ENCODE measurements around the gene LDHAL6A. TPM values are rescaled to one million over a fixed set of nuclear protein-coding genes. Genes with fewer than 3 reads are reported as not detected.

LDHAL6A gene
- total RNA-seq, 1 experiment from 2014 or later = not detected

- no peaks in the 10 kb centered on the region for H3K4me1 ChIP-seq (ENCODE audit: insufficient read depth, low read length)
- H3K4me3 Mint-ChIP-seq = no peak overlapping the region
- no peak overlapping the region for H2BK12ac ChIP-seq (ENCODE audit: insufficient read length, low read depth, low read length)
- DNase-seq = no peak
- H4K20me1 ChIP-seq (ENCODE audit: control insufficient read depth, insufficient read depth, insufficient read length) = no peaks in the 10 kb centered on the region
- H3K27me3 ChIP-seq (ENCODE audit: insufficient read depth, low read length) = no peaks in the 10 kb centered on the region
- no peaks in the 10 kb centered on the region for H3K9me3 Mint-ChIP-seq
- no peak overlapping the region for H4K5ac ChIP-seq (ENCODE audit: insufficient read length, low read depth, low read length)
- no peaks in the 10 kb centered on the region for H3K79me2 ChIP-seq (ENCODE audit: insufficient read depth, low read length)
- H3K27me3 Mint-ChIP-seq (ENCODE audit: low read depth) = no peaks in the 10 kb centered on the region
- no peak overlapping the region for H3K4me2 ChIP-seq (ENCODE audit: insufficient read depth, insufficient read length, low read length)
- H3K4ac ChIP-seq (ENCODE audit: low read depth, low read length) = no peak overlapping the region
- H3K79me1 ChIP-seq (ENCODE audit: insufficient read depth, low read depth, low read length, poor library complexity, severe bottlenecking) = no peaks in the 10 kb centered on the region
- H2BK20ac ChIP-seq (ENCODE audit: low read depth, low read length, poor library complexity, severe bottlenecking) = no peak overlapping the region
- H2BK15ac ChIP-seq (ENCODE audit: low read depth, low read length) = no peak overlapping the region
- no peaks in the 10 kb centered on the region for H3K9me3 ChIP-seq (ENCODE audit: control insufficient read depth, low read depth, low read length)
- H3K56ac ChIP-seq (ENCODE audit: insufficient read length, low read depth, low read length) = no peak overlapping the region
- no peak overlapping the region for H3K27ac Mint-ChIP-seq
- no peak overlapping the region for H3T11ph ChIP-seq (ENCODE audit: low read length)
- no peaks in the 10 kb centered on the region for H3K36me3 Mint-ChIP-seq (ENCODE audit: insufficient read depth in 1 of 3, low read depth in 3 of 3)
- no peak overlapping the region for H4K8ac ChIP-seq (replicated peaks; ENCODE audit: insufficient read length, low read depth, low read length)
- H3K9ac ChIP-seq (ENCODE audit: extremely low read depth, insufficient read length, low read length) = no peak overlapping the region
- no peak overlapping the region for H2AK5ac ChIP-seq (ENCODE audit: insufficient read length, low read length)
- no peak overlapping the region for H3K18ac ChIP-seq (ENCODE audit: insufficient read length, low read depth, low read length)
- no peak overlapping the region for H2BK5ac ChIP-seq (ENCODE audit: insufficient read length, low read length)
- H3K23ac ChIP-seq (ENCODE audit: insufficient read length, low read depth, low read length) = no peak overlapping the region
- H4K91ac ChIP-seq (ENCODE audit: insufficient read length, low read depth, low read length) = no peak overlapping the region
- no peak overlapping the region for H3K27ac ChIP-seq (ENCODE audit: insufficient read length, low read depth, low read length)
- no peak for TF ChIP-seq CTCF (conservative IDR thresholded peaks at IDR 0.05)
- no peaks in the 10 kb centered on the region for H3K4me1 Mint-ChIP-seq
- no peak overlapping the region for H2AFZ ChIP-seq (ENCODE audit: low read length)
- no peak overlapping the region for H2BK120ac ChIP-seq (ENCODE audit: low read depth, low read length, poor library complexity, severe bottlenecking)
- H3K23me2 ChIP-seq (ENCODE audit: insufficient read length, low read depth, low read length, poor library complexity, severe bottlenecking) = no peaks in the 10 kb centered on the region
- H3K14ac ChIP-seq (ENCODE audit: insufficient read depth, low read length) = no peak overlapping the region
- no CpG with 5 or more reads among the region's 7 CpGs for WGBS (ENCODE audit: extremely low coverage, insufficient read length, low lambda C conversion rate)
These were observed 13.3 kb downstream of the LDHAL6A start for GRCh38 chr11:18468961-18469360.
